WI38 (cell line): ENCODE measurements around the gene DSP.

Source experiments
- H3K4me3 ChIP-seq: 2 replicates; pipeline ENCODE4 v1.5.1; 2011; ENCODE audit warnings: low read depth, mild to moderate bottlenecking, control low read depth, low read length
- CTCF ChIP-seq: IDR thresholded peaks from 2 replicates; pipeline ENCODE4 v1.5.1; 2012; ENCODE audit warnings: low read depth, mild to moderate bottlenecking, control low read depth, low read length

The DSP gene

GRCh38 chr6:7617801-7618764 lies 76.6 kb downstream of the DSP start:
- no peak overlapping the region for H3K4me3 ChIP-seq
- no peak for TF ChIP-seq CTCF

- H3K4me3 ChIP-seq: no peak overlapping the region
- no peak for TF ChIP-seq CTCF
These were observed 80.3 kb downstream of the DSP start for GRCh38 chr6:7621761-7622160.

- no peak for TF ChIP-seq CTCF
- no peak overlapping the region for H3K4me3 ChIP-seq
These were observed 83.6 kb downstream of the DSP start for GRCh38 chr6:7624796-7625710.

GRCh38 chr6:7628479-7628878 lies 87.0 kb downstream of the DSP start:
- no peak for TF ChIP-seq CTCF
- no peak overlapping the region for H3K4me3 ChIP-seq

- H3K4me3 ChIP-seq: no peak overlapping the region
- TF ChIP-seq CTCF: no peak
These were observed 87.4 kb downstream of the DSP start for GRCh38 chr6:7628909-7629308.

- H3K4me3 ChIP-seq: no peak overlapping the region
- no peak for TF ChIP-seq CTCF
These were observed 87.8 kb downstream of the DSP start for GRCh38 chr6:7629321-7629720.

GRCh38 chr6:7630792-7631191 lies 89.3 kb downstream of the DSP start:
- no peak for TF ChIP-seq CTCF
- no peak overlapping the region for H3K4me3 ChIP-seq
